ENCODE measurements around the gene MMP11.

- no peak for TF ChIP-seq NFIC (IDR thresholded peaks at IDR 0.05; ENCODE audit: low read length)
- TF ChIP-seq, protein P1, sequence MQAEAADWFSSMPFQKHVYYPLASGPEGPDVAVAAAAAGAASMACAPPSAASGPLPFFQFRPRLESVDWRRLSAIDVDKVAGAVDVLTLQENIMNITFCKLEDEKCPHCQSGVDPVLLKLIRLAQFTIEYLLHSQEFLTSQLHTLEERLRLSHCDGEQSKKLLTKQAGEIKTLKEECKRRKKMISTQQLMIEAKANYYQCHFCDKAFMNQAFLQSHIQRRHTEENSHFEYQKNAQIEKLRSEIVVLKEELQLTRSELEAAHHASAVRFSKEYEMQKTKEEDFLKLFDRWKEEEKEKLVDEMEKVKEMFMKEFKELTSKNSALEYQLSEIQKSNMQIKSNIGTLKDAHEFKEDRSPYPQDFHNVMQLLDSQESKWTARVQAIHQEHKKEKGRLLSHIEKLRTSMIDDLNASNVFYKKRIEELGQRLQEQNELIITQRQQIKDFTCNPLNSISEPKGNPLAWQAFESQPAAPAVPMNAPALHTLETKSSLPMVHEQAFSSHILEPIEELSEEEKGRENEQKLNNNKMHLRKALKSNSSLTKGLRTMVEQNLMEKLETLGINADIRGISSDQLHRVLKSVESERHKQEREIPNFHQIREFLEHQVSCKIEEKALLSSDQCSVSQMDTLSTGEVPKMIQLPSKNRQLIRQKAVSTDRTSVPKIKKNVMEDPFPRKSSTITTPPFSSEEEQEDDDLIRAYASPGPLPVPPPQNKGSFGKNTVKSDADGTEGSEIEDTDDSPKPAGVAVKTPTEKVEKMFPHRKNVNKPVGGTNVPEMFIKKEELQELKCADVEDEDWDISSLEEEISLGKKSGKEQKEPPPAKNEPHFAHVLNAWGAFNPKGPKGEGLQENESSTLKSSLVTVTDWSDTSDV (CRISPR knock-in tag; IDR thresholded peaks at IDR 0.05): no peak
- TF ChIP-seq POLR2A (IDR thresholded peaks at IDR 0.05; ENCODE audit: insufficient read depth in 1 of 2, low read depth in 2 of 2, low read length in 2 of 2): no peak
- TF ChIP-seq PPARG (CRISPR knock-in tag; conservative IDR thresholded peaks at IDR 0.05): no peak
- TF ChIP-seq IRF2 (CRISPR knock-in tag; IDR thresholded peaks at IDR 0.05): no peak
Measured at GRCh38 chr22:23742505-23743264, 30.0 kb upstream of the MMP11 start.
